Measurements from ENCODE around the gene PIGZ. TPM values are rescaled to one million over a fixed set of nuclear protein-coding genes. Genes with fewer than 3 reads are reported as not detected.

The PIGZ gene
- total and polyA plus RNA-seq, 9 of the 15 experiments (the other 6 are each of a cell fraction or from before 2014, with no cell fraction given), result 0.15 to 1.8 (median 0.76) TPM

DNA sequence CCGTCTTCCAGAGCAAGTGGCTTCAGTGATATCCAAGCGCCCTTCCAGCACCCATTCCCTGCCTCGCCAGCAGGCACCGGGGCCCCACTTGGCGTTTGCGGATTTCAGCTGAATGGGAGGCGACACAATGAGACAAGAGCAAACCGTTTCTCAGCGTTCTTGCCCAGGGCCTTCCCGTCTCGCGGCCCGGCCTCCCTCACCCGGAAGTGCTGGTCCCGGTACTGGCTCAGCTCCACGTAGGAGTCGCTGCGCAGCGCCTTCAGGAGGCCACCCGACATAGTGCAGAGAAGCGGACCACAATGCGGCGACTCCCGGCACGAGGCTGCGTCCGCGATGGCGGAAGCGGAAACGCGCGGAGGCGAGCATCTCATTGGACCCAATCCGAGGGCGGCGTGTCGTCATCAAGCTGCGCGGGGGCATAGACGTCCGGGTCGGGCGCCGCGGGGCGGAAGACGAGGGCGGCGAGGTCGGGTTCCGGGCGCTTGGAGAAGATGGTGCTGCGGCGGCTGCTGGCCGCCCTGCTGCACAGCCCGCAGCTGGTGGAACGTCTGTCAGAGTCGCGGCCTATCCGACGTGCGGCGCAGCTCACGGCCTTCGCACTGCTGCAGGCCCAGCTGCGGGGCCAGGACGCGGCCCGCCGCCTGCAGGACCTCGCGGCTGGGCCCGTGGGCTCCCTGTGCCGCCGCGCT lies 26.3 kb downstream of the PIGZ start, which contains the start of gene NCBP2 (continued):
- TF ChIP-seq XRCC5 (IDR thresholded peaks at IDR 0.05; ENCODE audit: low read depth, low read length) (peak; percentile 78; the same call in 1 of the 2 replicates), PKNOX1 (IDR thresholded peaks at IDR 0.05) (0 out of 2 replicates have a peak, but pooled peaks have one; percentile 30), ASH1L (IDR thresholded peaks at IDR 0.05; ENCODE audit: borderline replicate concordance, low read depth, partially characterized antibody) (peak; percentile 72), KLF13 (tag; IDR thresholded peaks at IDR 0.05; ENCODE audit: borderline replicate concordance, low read depth) (no peak), NR2C1 (IDR thresholded peaks at IDR 0.05) (peak; percentile 94), NR2C1 (tag; IDR thresholded peaks at IDR 0.05) (peak; percentile 97), ZNF121 (CRISPR knock-in tag; conservative IDR thresholded peaks at IDR 0.05) (no peak), GTF3C2 (IDR thresholded peaks at IDR 0.05; ENCODE audit: borderline replicate concordance, extremely low read depth, insufficient read length) (no peak), ELF2 (CRISPR knock-in tag; IDR thresholded peaks at IDR 0.05) (peak; percentile 98), MTA3 (IDR thresholded peaks at IDR 0.05; ENCODE audit: borderline replicate concordance) (peak; percentile 94; the same call in 1 of the 2 replicates), SRF (CRISPR knock-in tag; IDR thresholded peaks at IDR 0.05) (peak in 1 of 2 experiments; percentile 52; a peak in 1 of 4 replicates)
- TF ChIP-seq, protein P1, sequence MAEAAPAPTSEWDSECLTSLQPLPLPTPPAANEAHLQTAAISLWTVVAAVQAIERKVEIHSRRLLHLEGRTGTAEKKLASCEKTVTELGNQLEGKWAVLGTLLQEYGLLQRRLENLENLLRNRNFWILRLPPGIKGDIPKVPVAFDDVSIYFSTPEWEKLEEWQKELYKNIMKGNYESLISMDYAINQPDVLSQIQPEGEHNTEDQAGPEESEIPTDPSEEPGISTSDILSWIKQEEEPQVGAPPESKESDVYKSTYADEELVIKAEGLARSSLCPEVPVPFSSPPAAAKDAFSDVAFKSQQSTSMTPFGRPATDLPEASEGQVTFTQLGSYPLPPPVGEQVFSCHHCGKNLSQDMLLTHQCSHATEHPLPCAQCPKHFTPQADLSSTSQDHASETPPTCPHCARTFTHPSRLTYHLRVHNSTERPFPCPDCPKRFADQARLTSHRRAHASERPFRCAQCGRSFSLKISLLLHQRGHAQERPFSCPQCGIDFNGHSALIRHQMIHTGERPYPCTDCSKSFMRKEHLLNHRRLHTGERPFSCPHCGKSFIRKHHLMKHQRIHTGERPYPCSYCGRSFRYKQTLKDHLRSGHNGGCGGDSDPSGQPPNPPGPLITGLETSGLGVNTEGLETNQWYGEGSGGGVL (CRISPR knock-in tag; IDR thresholded peaks at IDR 0.05), result no peak
- TF ChIP-seq, protein P2, sequence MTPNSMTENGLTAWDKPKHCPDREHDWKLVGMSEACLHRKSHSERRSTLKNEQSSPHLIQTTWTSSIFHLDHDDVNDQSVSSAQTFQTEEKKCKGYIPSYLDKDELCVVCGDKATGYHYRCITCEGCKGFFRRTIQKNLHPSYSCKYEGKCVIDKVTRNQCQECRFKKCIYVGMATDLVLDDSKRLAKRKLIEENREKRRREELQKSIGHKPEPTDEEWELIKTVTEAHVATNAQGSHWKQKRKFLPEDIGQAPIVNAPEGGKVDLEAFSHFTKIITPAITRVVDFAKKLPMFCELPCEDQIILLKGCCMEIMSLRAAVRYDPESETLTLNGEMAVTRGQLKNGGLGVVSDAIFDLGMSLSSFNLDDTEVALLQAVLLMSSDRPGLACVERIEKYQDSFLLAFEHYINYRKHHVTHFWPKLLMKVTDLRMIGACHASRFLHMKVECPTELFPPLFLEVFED (CRISPR knock-in tag; conservative IDR thresholded peaks at IDR 0.05), result no peak
- TF ChIP-seq, protein P3, sequence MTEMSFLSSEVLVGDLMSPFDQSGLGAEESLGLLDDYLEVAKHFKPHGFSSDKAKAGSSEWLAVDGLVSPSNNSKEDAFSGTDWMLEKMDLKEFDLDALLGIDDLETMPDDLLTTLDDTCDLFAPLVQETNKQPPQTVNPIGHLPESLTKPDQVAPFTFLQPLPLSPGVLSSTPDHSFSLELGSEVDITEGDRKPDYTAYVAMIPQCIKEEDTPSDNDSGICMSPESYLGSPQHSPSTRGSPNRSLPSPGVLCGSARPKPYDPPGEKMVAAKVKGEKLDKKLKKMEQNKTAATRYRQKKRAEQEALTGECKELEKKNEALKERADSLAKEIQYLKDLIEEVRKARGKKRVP (CRISPR knock-in tag; IDR thresholded peaks at IDR 0.05), result 0 out of 2 replicates have a peak, but pooled peaks have one; percentile 11
- TF ChIP-seq, protein P4, sequence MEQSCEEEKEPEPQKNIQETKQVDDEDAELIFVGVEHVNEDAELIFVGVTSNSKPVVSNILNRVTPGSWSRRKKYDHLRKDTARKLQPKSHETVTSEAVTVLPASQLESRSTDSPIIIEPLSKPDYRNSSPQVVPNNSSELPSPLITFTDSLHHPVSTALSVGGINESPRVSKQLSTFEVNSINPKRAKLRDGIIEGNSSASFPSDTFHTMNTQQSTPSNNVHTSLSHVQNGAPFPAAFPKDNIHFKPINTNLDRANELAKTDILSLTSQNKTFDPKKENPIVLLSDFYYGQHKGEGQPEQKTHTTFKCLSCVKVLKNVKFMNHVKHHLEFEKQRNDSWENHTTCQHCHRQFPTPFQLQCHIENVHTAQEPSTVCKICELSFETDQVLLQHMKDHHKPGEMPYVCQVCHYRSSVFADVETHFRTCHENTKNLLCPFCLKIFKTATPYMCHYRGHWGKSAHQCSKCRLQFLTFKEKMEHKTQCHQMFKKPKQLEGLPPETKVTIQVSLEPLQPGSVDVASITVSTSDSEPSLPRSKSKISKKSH (CRISPR knock-in tag; IDR thresholded peaks at IDR 0.05), result no peak
